ENCODE results near the gene ZNF750. TPM values are rescaled to one million over a fixed set of nuclear protein-coding genes. Genes with fewer than 3 reads are reported as not detected.

ZNF750 gene
- total RNA-seq, 2 experiments from 2014 or later, result not detected

DNA sequence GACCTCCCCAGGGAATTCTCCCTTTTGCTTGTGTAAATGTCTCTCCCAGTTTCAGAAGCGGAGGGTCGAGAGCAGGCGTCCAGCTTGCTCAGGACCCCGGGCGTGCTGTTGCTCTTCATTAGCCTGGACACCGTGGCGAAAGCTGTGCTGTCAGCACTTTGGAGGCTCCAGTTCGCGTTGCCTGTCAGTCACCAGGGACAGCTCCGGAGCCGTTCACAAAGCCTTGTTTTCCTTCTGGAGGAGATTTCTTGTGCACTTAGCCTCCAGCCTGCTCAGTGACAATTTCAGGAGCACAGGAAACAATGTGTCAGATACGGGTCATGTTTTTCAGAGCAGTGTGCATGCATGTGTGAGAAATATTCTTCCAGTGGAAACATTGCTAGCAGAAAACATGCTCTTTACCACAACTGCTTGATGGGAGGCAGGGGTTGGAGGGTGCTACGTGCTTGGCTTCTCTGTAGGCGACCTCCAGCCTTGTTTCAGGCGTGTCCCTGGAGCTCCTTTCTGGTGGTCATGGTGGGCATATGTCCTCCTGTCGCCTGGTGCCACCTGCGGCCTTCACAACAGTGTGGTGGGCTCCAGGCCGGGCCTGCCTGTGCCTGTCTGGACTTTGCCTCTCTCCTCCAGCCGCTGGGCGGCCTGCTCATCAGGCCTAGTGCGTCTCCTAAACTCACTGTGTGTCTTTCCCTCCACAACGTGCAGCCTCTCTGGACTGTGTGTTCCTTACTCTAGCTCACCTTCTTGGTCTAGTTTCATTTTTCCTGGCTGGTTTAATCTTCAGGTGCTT lies 29.0 kb downstream of the ZNF750 start:
- H3K27ac Mint-ChIP-seq, result no peak overlapping the region
- no peak overlapping the region for H3K4me3 Mint-ChIP-seq
- DNase-seq, result no peak
- H3K36me3 Mint-ChIP-seq, result peaks cover 21% of the 10 kb centered on the region
- peaks cover 7% of the 10 kb centered on the region for H3K4me1 Mint-ChIP-seq (ENCODE audit: low read depth)
- ChIA-PET CTCF (no interaction called here), POLR2A (no interaction called here)
- H3K9me3 Mint-ChIP-seq, result no peaks in the 10 kb centered on the region
- intact Hi-C loops (cut with micrococcal nuclease), result no loop called here
- no peaks in the 10 kb centered on the region for H3K27me3 Mint-ChIP-seq

- POLR2A ChIA-PET, result no interaction called here
- intact Hi-C loops (cut with micrococcal nuclease), result no loop called here
- CTCF ChIA-PET, result no interaction called here
- Mint-ChIP-seq H3K27ac (no peak overlapping the region), H3K4me3 (no peak overlapping the region), H3K9me3 (no peaks in the 10 kb centered on the region), H3K36me3 (peaks cover 10% of the 10 kb centered on the region), H3K27me3 (no peaks in the 10 kb centered on the region), H3K4me1 (ENCODE audit: low read depth) (no peaks in the 10 kb centered on the region)
- no peak for DNase-seq
These were observed 30.6 kb downstream of the ZNF750 start for GRCh38 chr17:82808921-82809905.

- H3K4me3 Mint-ChIP-seq, result no peak overlapping the region
- no peaks in the 10 kb centered on the region for H3K4me1 Mint-ChIP-seq (ENCODE audit: low read depth)
- ChIA-PET POLR2A (no interaction called here), CTCF (no interaction called here)
- intact Hi-C loops (cut with micrococcal nuclease), result no loop called here
- no peaks in the 10 kb centered on the region for H3K9me3 Mint-ChIP-seq
- no peak for DNase-seq
- no peaks in the 10 kb centered on the region for H3K27me3 Mint-ChIP-seq
- H3K27ac Mint-ChIP-seq, result no peak overlapping the region
- peaks cover 3% of the 10 kb centered on the region for H3K36me3 Mint-ChIP-seq
These were observed 31.8 kb downstream of the ZNF750 start for GRCh38 chr17:82808006-82808405.

DNA sequence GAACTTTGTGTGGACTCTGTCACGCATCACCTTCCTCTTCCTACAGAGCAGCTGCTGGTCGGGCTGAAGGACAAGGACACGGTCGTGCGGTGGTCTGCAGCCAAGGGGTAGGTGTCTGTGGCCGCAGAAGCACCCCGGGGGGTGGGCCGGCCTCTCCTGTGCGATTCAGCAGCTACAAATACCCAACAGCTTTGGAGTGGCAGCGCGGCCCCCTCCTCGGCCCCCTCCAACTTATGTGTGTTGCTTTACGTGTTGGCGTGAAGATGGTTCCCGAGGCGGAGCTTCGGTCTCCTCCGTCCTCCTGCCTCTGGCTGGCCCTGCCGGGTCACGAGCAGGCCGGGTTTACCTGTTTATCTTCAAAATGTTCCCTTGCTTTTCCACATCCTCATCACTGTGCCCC lies 32.3 kb downstream of the ZNF750 start:
- H3K27ac Mint-ChIP-seq, result no peak overlapping the region
- ChIA-PET POLR2A (no interaction called here), CTCF (no interaction called here)
- no peak for DNase-seq
- intact Hi-C loops (cut with micrococcal nuclease), result no loop called here
- no peaks in the 10 kb centered on the region for H3K27me3 Mint-ChIP-seq
- H3K9me3 Mint-ChIP-seq, result no peaks in the 10 kb centered on the region
- H3K4me3 Mint-ChIP-seq, result no peak overlapping the region
- no peaks in the 10 kb centered on the region for H3K4me1 Mint-ChIP-seq (ENCODE audit: low read depth)
- H3K36me3 Mint-ChIP-seq, result peaks cover 2% of the 10 kb centered on the region

DNA sequence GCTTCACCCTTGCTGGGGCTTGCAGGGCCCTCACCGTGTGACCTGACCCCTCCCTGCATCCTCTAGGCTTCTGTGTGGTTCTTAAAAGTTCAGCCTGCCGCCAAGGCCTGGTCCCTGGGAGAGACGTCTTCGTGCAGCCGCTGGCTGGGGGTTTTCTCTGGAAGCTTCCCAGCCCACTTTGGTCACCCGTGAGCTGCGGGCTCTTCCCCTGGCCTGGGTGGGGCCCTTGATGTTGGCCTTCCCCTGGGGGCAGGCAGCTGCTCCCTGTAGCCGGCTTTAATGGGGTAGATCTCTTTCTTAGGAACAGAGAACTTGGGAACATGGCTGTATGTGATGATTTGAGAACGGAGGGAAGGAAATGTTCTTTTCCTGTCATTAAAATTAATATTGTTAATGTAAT lies 32.7 kb downstream of the ZNF750 start:
- peaks cover 2% of the 10 kb centered on the region for H3K36me3 Mint-ChIP-seq
- no peak for DNase-seq
- H3K9me3 Mint-ChIP-seq, result no peaks in the 10 kb centered on the region
- H3K27me3 Mint-ChIP-seq, result no peaks in the 10 kb centered on the region
- CTCF ChIA-PET, result no interaction called here
- H3K4me3 Mint-ChIP-seq, result no peak overlapping the region
- intact Hi-C loops (cut with micrococcal nuclease), result no loop called here
- H3K27ac Mint-ChIP-seq, result no peak overlapping the region
- POLR2A ChIA-PET, result no interaction called here
- H3K4me1 Mint-ChIP-seq (ENCODE audit: low read depth), result peaks cover under 1% of the 10 kb centered on the region

DNA sequence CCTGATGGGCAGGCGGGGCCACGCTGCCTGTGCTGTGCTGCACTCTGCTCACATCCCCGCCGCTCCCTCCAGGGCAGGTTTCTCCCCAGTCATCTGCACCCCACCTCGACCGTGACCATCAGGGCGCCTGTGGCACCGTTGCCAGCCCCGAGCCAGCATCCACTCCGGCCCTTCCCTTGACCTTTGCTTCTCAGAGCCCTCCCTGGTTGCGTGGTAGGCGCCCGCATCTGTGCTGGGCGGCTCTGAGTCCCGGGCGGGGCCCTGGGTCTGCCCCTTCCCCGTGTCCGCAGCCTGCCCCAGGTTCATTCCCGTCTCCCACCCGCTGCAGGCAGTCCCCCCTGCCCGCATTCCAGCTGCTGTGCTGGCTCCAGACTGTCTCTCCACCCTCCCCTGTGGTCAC lies 33.2 kb downstream of the ZNF750 start:
- H3K4me3 Mint-ChIP-seq, result no peak overlapping the region
- no peaks in the 10 kb centered on the region for H3K9me3 Mint-ChIP-seq
- peaks cover 2% of the 10 kb centered on the region for H3K4me1 Mint-ChIP-seq (ENCODE audit: low read depth)
- POLR2A ChIA-PET, result no interaction called here
- H3K27me3 Mint-ChIP-seq, result no peaks in the 10 kb centered on the region
- intact Hi-C loops (cut with micrococcal nuclease), result no loop called here
- H3K27ac Mint-ChIP-seq, result no peak overlapping the region
- H3K36me3 Mint-ChIP-seq, result peaks cover 2% of the 10 kb centered on the region
- CTCF ChIA-PET, result no interaction called here
- no peak for DNase-seq

GRCh38 chr17:82805823-82806222 lies 34.0 kb downstream of the ZNF750 start:
- Mint-ChIP-seq H3K27me3 (no peaks in the 10 kb centered on the region), H3K4me3 (no peak overlapping the region), H3K9me3 (no peaks in the 10 kb centered on the region), H3K27ac (no peak overlapping the region), H3K4me1 (ENCODE audit: low read depth) (peaks cover 5% of the 10 kb centered on the region), H3K36me3 (peaks cover 9% of the 10 kb centered on the region)
- DNase-seq, result no peak
- intact Hi-C loops (cut with micrococcal nuclease), result no loop called here
- CTCF ChIA-PET, result no interaction called here
- POLR2A ChIA-PET, result no interaction called here

DNA sequence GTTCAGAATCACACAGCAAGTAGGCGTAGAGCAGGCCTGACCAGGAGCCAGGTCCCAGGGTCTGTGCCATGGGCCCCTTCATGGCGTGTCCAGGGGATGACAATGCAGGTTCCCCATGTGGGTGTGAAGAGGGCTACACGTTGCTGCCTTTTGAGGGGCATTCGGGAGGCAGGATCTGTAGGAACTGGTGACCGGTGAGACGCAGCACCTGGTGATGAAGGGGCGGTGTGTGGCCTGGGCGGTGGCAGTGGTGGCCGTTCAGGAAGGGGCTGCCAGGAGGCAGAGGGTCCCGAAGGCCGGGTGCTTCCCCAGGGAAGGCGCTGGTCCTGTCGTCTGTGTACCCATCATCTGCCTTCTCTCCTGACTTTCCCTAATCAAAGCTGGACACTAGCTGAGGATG lies 34.6 kb downstream of the ZNF750 start:
- intact Hi-C loops (cut with micrococcal nuclease), result no loop called here
- POLR2A ChIA-PET, result no interaction called here
- no peak for DNase-seq
- Mint-ChIP-seq H3K4me3 (no peak overlapping the region), H3K9me3 (no peaks in the 10 kb centered on the region), H3K36me3 (peaks cover 12% of the 10 kb centered on the region), H3K27me3 (no peaks in the 10 kb centered on the region), H3K27ac (no peak overlapping the region), H3K4me1 (ENCODE audit: low read depth) (peaks cover 5% of the 10 kb centered on the region)
- CTCF ChIA-PET, result no interaction called here

DNA sequence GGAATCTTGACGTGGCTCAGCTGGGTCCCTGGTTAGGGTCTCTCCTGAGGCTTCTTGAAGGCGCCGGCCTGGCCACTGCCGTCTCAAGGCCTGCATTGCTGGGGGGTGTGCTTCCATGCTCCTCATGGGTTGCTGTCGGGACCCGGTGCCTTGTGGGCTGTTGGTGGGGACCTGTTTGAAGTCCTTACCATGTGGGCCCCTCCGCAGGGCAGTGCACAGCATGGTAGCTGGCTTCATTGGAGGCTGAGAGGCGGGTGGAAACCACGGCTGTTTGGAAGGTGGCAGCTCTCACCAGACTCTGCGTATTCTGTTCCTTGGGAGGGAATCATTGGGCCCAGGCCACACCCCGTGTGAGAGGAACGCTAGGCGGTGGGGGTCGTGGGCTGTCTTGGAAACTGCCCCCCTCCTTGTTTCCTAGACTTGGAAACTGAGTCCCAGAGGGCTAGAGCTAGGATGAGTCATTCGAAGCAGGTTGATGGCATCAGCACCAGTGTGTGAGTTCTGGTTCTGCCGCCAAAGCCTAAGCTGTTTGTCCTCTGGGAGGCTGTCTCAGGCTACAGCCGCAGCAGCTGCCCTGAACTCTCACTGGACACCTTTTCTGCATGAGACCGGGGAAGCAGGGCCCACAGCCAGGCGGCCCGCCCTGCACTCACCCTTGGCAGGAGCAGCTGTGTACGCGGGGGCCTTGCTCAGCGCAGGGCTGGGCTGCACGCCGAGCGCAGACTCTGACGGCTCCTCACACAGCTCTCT lies 35.2 kb downstream of the ZNF750 start:
- peaks cover 5% of the 10 kb centered on the region for H3K4me1 Mint-ChIP-seq (ENCODE audit: low read depth)
- H3K27ac Mint-ChIP-seq, result no peak overlapping the region
- POLR2A ChIA-PET, result no interaction called here
- no peak overlapping the region for H3K4me3 Mint-ChIP-seq
- H3K27me3 Mint-ChIP-seq, result no peaks in the 10 kb centered on the region
- no peak for DNase-seq
- CTCF ChIA-PET, result no interaction called here
- no peaks in the 10 kb centered on the region for H3K9me3 Mint-ChIP-seq
- H3K36me3 Mint-ChIP-seq, result peaks cover 17% of the 10 kb centered on the region
- intact Hi-C loops (cut with micrococcal nuclease), result no loop called here

DNA sequence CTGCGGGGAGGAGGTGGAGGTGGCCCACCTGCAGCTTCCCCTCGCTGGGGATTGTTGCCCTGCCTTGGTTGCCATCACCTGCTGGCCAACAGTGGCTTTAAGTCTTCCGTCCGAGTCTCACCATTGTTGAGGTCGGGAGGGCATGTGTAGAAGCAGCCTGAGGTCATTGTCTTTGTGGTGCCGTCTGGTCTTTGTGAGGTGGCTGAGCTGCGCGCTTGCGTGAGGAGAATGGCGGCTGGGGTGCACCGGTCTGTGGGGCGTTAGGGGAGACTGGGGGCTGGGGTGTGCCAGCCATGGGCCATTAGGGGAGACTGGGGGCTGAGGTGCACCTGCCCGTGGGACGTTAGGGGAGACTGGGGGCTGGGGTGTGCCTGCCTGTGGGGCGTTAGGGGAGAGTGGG lies 36.2 kb downstream of the ZNF750 start:
- no peak for DNase-seq
- intact Hi-C loops (cut with micrococcal nuclease), result no loop called here
- POLR2A ChIA-PET, result no interaction called here
- Mint-ChIP-seq H3K9me3 (no peaks in the 10 kb centered on the region), H3K27me3 (no peaks in the 10 kb centered on the region), H3K4me3 (no peak overlapping the region), H3K4me1 (ENCODE audit: low read depth) (peaks cover 5% of the 10 kb centered on the region), H3K36me3 (peaks cover 17% of the 10 kb centered on the region), H3K27ac (no peak overlapping the region)
- CTCF ChIA-PET, result no interaction called here

DNA sequence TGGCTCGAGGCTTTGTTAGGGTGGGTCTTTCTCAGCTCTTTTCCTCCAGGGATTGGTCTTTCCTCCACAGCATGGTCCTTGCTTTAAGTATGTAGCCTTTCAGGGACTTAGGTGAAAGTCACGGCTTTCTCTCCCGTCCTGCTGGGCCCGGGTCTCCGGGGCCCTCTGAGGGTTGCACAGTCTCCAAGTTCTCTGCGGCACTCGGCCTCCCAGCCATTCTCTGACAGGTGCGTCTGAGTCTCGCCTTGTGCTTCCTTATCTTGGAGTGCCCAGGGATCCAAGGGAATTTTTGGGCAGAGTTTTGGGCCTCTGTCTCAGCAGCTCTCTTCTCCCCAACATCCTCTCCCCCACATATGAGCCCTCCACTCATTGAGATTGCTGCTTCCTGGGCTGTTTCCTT lies 36.6 kb downstream of the ZNF750 start:
- H3K4me1 Mint-ChIP-seq (ENCODE audit: low read depth), result peaks cover 5% of the 10 kb centered on the region
- no peak overlapping the region for H3K4me3 Mint-ChIP-seq
- DNase-seq, result no peak
- H3K36me3 Mint-ChIP-seq, result peaks cover 17% of the 10 kb centered on the region
- no peaks in the 10 kb centered on the region for H3K9me3 Mint-ChIP-seq
- no peak overlapping the region for H3K27ac Mint-ChIP-seq
- ChIA-PET POLR2A (no interaction called here), CTCF (no interaction called here)
- intact Hi-C loops (cut with micrococcal nuclease), result no loop called here
- no peaks in the 10 kb centered on the region for H3K27me3 Mint-ChIP-seq

- intact Hi-C loops (cut with micrococcal nuclease), result no loop called here
- ChIA-PET POLR2A (no interaction called here), CTCF (interaction anchor here (0.7 kb wide), 1 partner anchor 17 kb away, joined by 3 read pairs; no protein-coding TSS in a partner anchor)
- Mint-ChIP-seq H3K36me3 (peaks cover 17% of the 10 kb centered on the region), H3K9me3 (no peaks in the 10 kb centered on the region), H3K27me3 (no peaks in the 10 kb centered on the region), H3K4me1 (ENCODE audit: low read depth) (peaks cover 5% of the 10 kb centered on the region), H3K4me3 (no peak overlapping the region), H3K27ac (no peak overlapping the region)
- DNase-seq, result no peak
These were observed 37.6 kb downstream of the ZNF750 start for GRCh38 chr17:82802075-82802780.

Measured in activated CD4-positive, alpha-beta memory T cell treated with anti-CD3 and anti-CD28 coated beads for 36 hours (primary cell).